D721Med (cell line): ENCODE data around the gene TBL3.
"Not testable (repeated sequence)": the region's sequence is repeated elsewhere in the genome, so short reads cannot be mapped to it uniquely, and the experiment has no call there.

Experiments used
- DNase-seq: peaks from one replicate; pipeline ENCODE4 v3.0.0; 2011; ENCODE audit warnings: low spot score; ENCODE audit not compliant: insufficient read length
- FAIRE-seq: peaks from 2 replicates; lab custom pipeline; 2011; peaks lifted over from hg19 to GRCh38; lab: Jason Lieb, UNC
- TF ChIP-seq, protein P1 (sequence below): IDR thresholded peaks from 2 replicates; pipeline ENCODE4 v1.5.1; 2012; ENCODE audit warnings: mild to moderate bottlenecking, control low read depth; ENCODE audit not compliant: insufficient read depth; ENCODE audit errors: missing control alignments

Gene TBL3

GRCh38 chr16:1950559-1950958 is 21.3 kb upstream of the TBL3 start:
- TF ChIP-seq, protein P1, sequence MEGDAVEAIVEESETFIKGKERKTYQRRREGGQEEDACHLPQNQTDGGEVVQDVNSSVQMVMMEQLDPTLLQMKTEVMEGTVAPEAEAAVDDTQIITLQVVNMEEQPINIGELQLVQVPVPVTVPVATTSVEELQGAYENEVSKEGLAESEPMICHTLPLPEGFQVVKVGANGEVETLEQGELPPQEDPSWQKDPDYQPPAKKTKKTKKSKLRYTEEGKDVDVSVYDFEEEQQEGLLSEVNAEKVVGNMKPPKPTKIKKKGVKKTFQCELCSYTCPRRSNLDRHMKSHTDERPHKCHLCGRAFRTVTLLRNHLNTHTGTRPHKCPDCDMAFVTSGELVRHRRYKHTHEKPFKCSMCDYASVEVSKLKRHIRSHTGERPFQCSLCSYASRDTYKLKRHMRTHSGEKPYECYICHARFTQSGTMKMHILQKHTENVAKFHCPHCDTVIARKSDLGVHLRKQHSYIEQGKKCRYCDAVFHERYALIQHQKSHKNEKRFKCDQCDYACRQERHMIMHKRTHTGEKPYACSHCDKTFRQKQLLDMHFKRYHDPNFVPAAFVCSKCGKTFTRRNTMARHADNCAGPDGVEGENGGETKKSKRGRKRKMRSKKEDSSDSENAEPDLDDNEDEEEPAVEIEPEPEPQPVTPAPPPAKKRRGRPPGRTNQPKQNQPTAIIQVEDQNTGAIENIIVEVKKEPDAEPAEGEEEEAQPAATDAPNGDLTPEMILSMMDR, result no peak
- DNase-seq (no peak), FAIRE-seq (no peak)

DNA sequence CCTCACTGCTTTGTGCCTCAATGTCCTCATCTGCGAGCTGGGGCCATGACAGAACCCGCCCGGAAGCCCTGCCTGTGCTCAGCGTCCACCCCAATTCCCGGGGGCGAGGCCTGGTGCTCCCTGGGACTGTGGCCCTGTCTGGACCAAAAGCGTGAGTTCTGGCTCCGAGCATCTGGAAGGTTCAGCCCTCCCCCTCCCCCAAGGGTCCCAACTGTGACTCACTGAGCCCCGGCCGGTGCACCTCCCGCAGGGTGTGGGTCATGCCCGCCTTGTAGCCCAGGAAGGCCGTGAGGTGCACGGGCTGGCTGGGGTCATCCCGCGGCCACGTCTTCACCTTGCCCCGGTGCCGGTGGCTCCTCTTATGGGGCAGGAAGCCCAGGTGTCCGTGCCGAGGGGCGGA is 18.1 kb upstream of the TBL3 start:
- FAIRE-seq, result no peak
- TF ChIP-seq, protein P1, result no peak

DNA sequence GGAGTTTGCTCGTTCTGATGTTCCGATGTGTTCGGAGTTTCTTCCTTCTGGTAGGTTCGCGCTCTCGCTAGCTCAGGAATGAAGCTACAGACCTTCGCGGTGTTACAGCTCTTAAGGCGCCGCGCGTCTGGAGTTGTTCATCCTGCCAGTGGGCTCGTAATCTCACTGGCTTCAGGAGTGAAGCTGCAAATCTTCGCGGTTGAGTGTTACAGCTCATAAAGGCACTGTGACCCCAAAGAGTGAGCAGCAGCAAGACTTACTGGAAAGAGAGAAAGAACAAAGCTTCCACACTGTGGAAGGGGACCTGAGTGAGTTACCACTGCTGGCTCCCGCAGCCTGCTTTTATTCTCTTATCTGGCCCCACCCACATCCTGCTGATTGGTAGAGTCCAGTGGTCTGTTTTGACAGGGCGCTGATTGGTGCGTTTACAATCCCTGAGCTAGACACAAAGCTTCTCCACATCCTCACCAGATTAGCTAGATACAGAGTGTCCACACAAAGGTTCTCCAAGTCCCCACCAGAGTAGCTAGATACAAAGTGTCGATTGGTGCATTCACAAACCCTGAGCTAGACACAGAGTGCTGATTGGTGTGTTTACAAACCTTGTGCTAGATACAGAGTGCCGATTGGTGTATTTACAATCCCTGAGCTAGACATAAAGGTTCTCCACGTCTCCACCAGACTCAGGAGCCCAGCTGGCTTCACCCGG is 14.3 kb upstream of the TBL3 start:
- DNase-seq, FAIRE-seq: not testable (repeated sequence)

More for the DNA sequence above, 18.1 kb upstream of the TBL3 start:
- DNase-seq, result no peak

DNA sequence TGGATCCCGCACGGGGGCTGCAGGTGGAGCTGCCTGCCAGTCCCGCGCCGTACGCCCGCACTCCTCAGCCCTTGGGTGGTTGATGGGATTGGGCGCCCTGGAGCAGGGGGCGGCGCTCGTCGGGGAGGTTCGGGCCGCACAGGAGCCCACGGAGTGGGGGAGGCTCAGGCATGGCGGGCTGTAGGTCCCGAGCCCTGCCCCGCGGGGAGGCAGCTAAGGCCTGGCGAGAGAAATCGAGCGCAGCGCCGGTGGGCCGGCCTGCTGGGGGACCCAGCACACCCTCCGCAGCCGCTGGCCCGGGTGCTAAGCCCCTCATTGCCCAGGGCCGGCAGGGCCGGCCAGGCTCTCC is 13.7 kb upstream of the TBL3 start:
- FAIRE-seq, DNase-seq: not testable (repeated sequence)

GRCh38 chr16:1958715-1959268 is 13.1 kb upstream of the TBL3 start:
- TF ChIP-seq, protein P1, result no peak
- DNase-seq (peak; percentile 3), FAIRE-seq (no peak)

- TF ChIP-seq, protein P1, result peak; percentile 66
- FAIRE-seq (no peak), DNase-seq (peak; percentile 75)
Measured at GRCh38 chr16:1959269-1960039, 12.4 kb upstream of the TBL3 start, which contains the start of gene NDUFB10. TSS of gene NDUFB10 (plus strand) at chr16:1959538. CDS start at chr16:1959625, 87 bp downstream.

DNA sequence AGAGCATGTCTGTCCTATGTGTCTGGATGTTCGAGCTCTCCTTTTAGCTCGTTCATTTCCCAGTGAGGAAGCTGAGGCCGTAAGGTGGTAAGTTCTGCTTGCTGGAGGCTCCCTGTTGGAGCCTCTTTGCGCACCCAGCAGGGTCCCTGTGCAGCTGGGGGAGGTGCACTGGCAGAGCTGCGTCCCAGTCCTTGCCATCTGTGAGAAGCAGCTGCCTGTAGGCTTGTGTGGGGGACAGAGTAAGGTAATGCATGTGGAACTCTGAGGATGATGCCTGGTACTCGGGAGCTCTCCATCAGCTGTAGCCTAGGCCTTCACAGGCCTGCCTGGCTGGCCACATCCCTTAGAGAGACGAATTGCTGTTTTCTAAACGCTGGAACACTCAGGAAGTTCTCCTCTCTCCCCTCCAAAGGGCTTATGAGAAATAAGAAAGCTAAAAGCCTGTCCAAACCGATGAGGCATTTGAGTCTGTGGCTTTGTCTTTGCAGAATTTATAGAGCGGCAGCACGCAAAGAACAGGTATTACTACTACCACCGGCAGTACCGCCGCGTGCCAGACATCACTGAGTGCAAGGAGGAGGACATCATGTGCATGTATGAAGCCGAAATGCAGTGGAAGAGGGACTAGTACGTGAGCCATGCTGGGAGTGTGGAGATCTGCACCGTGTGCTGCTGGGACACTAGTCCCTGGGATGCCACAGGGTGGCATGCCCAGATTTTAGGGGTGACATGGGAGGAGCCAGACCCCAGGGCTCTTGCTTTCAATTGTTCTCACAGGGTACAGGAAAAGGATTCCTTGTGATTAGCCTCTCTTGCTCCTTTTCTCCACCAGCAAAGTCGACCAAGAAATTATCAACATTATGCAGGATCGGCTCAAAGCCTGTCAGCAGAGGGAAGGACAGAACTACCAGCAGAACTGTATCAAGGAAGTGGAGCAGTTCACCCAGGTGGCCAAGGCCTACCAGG is 10.9 kb upstream of the TBL3 start:
- TF ChIP-seq, protein P1, result no peak
- FAIRE-seq (no peak), DNase-seq (peak; percentile 18)
